Endodermal cell (in vitro differentiated cells): ENCODE data around the gene CBLC. TPM values are rescaled to one million over a fixed set of nuclear protein-coding genes. Genes with fewer than 3 reads are reported as not detected.

ENCODE experiments used
- DNase-seq: peaks from one replicate; pipeline ENCODE4 v3.0.0-alpha.2; 2017
- H3K27ac ChIP-seq: 2 replicates; pipeline ENCODE4 v1.5.1; 2013; ENCODE audit warnings: mild to moderate bottlenecking, low read depth, low read length, moderate library complexity
- H3K27me3 ChIP-seq: 2 replicates; pipeline ENCODE4 v1.6.1; 2013; ENCODE audit warnings: mild to moderate bottlenecking, low read length, moderate library complexity; ENCODE audit not compliant: insufficient read depth, control insufficient read depth, poor library complexity, severe bottlenecking
- H3K36me3 ChIP-seq: 2 replicates; pipeline ENCODE4 v1.7.0; 2013; ENCODE audit warnings: mild to moderate bottlenecking, low read length, moderate library complexity; ENCODE audit not compliant: control insufficient read depth, insufficient read depth
- H3K4me1 ChIP-seq: one replicate; pipeline ENCODE4 v1.7.0; 2013; ENCODE audit warnings: low read length; ENCODE audit not compliant: control insufficient read depth, insufficient read depth
- H3K4me3 ChIP-seq: 2 replicates; pipeline ENCODE4 v1.5.1; 2013; ENCODE audit warnings: mild to moderate bottlenecking, low read length, moderate library complexity
- H3K9ac ChIP-seq: 2 replicates; pipeline ENCODE4 v1.6.1; 2013; ENCODE audit warnings: mild to moderate bottlenecking, low read length, moderate library complexity; ENCODE audit not compliant: poor library complexity, severe bottlenecking; ENCODE audit errors: extremely low read depth
- H3K9me3 ChIP-seq: 2 replicates; pipeline ENCODE4 v1.6.1; 2013; ENCODE audit warnings: mild to moderate bottlenecking, low read length, moderate library complexity; ENCODE audit not compliant: control insufficient read depth
- H3K27ac Mint-ChIP-seq: 2 replicates; pipeline ENCODE4 v1.8.0; 2020; ENCODE audit warnings: mixed read lengths
- H3K27me3 Mint-ChIP-seq: 2 replicates; pipeline ENCODE4 v1.8.0; 2021; ENCODE audit warnings: mild to moderate bottlenecking, mixed read lengths; ENCODE audit not compliant: insufficient read depth
- H3K36me3 Mint-ChIP-seq: 2 replicates; pipeline ENCODE4 v1.8.0; 2020; ENCODE audit warnings: low read depth, mixed read lengths
- H3K4me1 Mint-ChIP-seq: 2 replicates; pipeline ENCODE4 v1.8.0; 2020; ENCODE audit warnings: mixed read lengths
- H3K4me3 Mint-ChIP-seq: 2 replicates; pipeline ENCODE4 v1.8.0; 2020; ENCODE audit warnings: mild to moderate bottlenecking, moderate library complexity, mixed read lengths
- H3K9me3 Mint-ChIP-seq: 2 replicates; pipeline ENCODE4 v1.8.0; 2020; ENCODE audit warnings: mild to moderate bottlenecking, mixed read lengths
- CTCF ChIP-seq: fragments of 200-600 bp; sonication (generic); conservative IDR thresholded peaks from 2 replicates; pipeline ENCODE4 v1.5.0; 2021; ENCODE audit warnings: antibody characterized with exemption, mild to moderate bottlenecking
- WGBS, 2 experiments: methylation state at CpG; one replicate each; pipeline versions ENCODE4 v1.1.5 to v1.1.7; 2013; ENCODE audit warnings: missing lambda C conversion rate in 2 of 2, mixed read lengths in 1 of 2; ENCODE audit not compliant: insufficient coverage in 1 of 2, insufficient read length in 1 of 2; 5-methylcytosine and 5-hydroxymethylcytosine counted together
- total RNA-seq, 2 donors: library from RNA; stranded (reverse); fragmentation: NEBNext Ultra II Directional in 1 of 2; extraction: Animal tissue kit (Norgen Biotek cat#: 25700) in 1 of 2; gene quantifications; 2 replicates in 1 of 2; 3 replicates in 1 of 2; pipeline ENCODE4 v1.2.1, GENCODE V29; 2021

Gene CBLC
- total RNA-seq, 2 donors from 2014 or later, result 6.6 to 15.5 TPM

GRCh38 chr19:44741258-44741731, 36.4 kb upstream of the CBLC start:
- Histone ChIP-seq H3K4me3 (no peak overlapping the region), H3K9ac (no peak overlapping the region), H3K36me3 (no peaks in the 10 kb centered on the region), H3K4me1 (no peaks in the 10 kb centered on the region), H3K27ac (no peak overlapping the region), H3K27me3 (peaks cover 13% of the 10 kb centered on the region), H3K9me3 (no peaks in the 10 kb centered on the region)
- TF ChIP-seq CTCF, result no peak
- Mint-ChIP-seq H3K36me3 (no peaks in the 10 kb centered on the region), H3K9me3 (no peaks in the 10 kb centered on the region), H3K27me3 (peaks cover 40% of the 10 kb centered on the region), H3K4me1 (peaks cover 2% of the 10 kb centered on the region), H3K4me3 (no peak overlapping the region), H3K27ac (no peak overlapping the region)
- DNase-seq, result no peak
- 96% methylated on average over 3 to 6 of the region's 6 CpGs for WGBS, 2 experiments

DNA sequence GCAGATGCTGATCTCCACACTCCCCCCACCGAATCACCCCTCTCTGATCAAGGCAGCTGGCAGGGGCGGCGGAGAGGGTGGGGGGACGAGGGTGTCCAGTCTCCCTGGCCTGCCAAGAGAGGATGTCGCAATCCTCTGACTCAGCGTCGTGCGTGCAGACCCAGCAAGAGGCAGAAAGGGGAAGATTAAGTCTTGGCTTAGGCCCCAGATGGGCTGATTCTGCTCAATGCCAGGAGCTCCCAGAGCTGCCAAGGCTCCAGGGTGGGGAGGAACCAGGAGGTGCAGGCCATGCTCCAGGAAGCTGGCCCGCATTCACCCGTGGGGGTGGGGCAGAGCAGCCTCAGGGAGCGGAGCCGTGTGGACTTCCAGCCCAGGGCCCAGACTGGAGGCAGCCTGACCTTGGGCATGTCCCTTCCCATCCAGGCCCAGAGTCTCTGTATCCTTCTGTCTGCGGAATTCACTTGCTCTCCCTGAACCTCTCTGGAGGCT, 35.8 kb upstream of the CBLC start:
- WGBS, 2 experiments, result 55 to 59% methylated on average over 4 to 13 of the region's 13 CpGs
- Histone ChIP-seq H3K9me3 (no peaks in the 10 kb centered on the region), H3K27ac (no peak overlapping the region), H3K9ac (no peak overlapping the region), H3K36me3 (no peaks in the 10 kb centered on the region), H3K4me1 (no peaks in the 10 kb centered on the region), H3K27me3 (peaks cover 19% of the 10 kb centered on the region), H3K4me3 (no peak overlapping the region)
- Mint-ChIP-seq H3K4me1 (peaks cover 2% of the 10 kb centered on the region), H3K36me3 (no peaks in the 10 kb centered on the region), H3K4me3 (no peak overlapping the region), H3K27me3 (peaks cover 46% of the 10 kb centered on the region), H3K27ac (no peak overlapping the region), H3K9me3 (no peaks in the 10 kb centered on the region)
- no peak for TF ChIP-seq CTCF
- peak; percentile 72 for DNase-seq

DNA sequence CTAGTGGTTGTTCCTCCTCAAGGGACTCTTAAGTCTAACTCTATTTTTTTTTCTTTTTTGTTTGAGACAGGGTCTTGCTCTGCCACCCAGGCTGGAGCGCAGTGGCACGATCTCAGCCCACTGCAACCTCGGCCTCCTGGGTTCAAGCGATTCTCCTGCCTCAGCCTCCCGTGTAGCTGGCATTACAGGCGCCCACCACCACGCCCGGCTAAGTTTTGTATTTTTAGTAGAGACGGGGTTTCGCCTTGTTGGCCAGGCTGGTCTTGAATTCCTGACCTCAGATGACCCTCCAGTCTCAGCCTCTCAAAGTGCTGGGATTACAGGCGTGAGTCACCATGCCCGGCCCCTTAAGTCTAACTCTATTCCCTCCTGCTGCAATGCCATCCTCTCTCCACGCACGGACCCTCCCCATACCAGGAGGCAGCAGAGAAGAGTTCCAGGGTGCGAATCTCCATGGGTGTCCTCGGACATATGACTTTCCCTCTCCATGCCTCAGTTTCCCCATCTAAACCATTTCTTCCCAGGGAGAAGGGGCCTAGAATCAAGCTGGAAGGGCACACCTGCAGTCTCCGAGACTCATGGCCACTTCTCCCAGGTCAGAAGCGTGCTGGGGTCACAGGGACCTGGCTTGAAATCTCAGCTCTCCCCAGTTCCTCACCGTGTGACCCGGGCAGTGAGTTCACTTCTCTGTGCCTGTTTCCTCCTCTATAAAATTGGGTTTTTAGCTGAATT, 35.2 kb upstream of the CBLC start:
- 90 to 94% methylated on average over 14 to 20 of the region's 20 CpGs for WGBS, 2 experiments
- peaks cover 23% of the 10 kb centered on the region for H3K27me3 ChIP-seq
- H3K9me3 ChIP-seq, result no peaks in the 10 kb centered on the region
- H3K4me3 ChIP-seq, result no peak overlapping the region
- no peak overlapping the region for H3K27ac Mint-ChIP-seq
- H3K36me3 Mint-ChIP-seq, result no peaks in the 10 kb centered on the region
- no peaks in the 10 kb centered on the region for H3K9me3 Mint-ChIP-seq
- H3K27ac ChIP-seq, result no peak overlapping the region
- H3K4me3 Mint-ChIP-seq, result no peak overlapping the region
- H3K4me1 ChIP-seq, result no peaks in the 10 kb centered on the region
- no peak overlapping the region for H3K9ac ChIP-seq
- peaks cover under 1% of the 10 kb centered on the region for H3K4me1 Mint-ChIP-seq
- DNase-seq, result no peak
- no peaks in the 10 kb centered on the region for H3K36me3 ChIP-seq
- peaks cover 51% of the 10 kb centered on the region for H3K27me3 Mint-ChIP-seq
- TF ChIP-seq CTCF, result no peak
